Right lobe of liver (tissue), 4 donors: Measurements from ENCODE around the gene HSPE1.

Source experiments
- POLR2A ChIP-seq: fragments of 450-650 bp; IDR thresholded peaks from one replicate; pipeline ENCODE4 v1.6.1; 2017; ENCODE audit warnings: antibody characterized with exemption, mild to moderate bottlenecking
- TF ChIP-seq, protein P1 (sequence below), 4 donors: fragments of 200-600 bp in 3 of 4; fragments of 450-650 bp in 1 of 4; IDR thresholded peaks; one replicate each; pipeline versions ENCODE4 v1.5.1 to v1.8.0; 2016 to 2022; ENCODE audit warnings: antibody characterized with exemption in 4 of 4, mild to moderate bottlenecking in 2 of 4
- donor health status: DM: no; HTN: no; CAD: no.
- donor health status: DM: no; HTN: no; CAD: no.
- donor health status: DM: no; HTN: yes; CAD: no.

DNA sequence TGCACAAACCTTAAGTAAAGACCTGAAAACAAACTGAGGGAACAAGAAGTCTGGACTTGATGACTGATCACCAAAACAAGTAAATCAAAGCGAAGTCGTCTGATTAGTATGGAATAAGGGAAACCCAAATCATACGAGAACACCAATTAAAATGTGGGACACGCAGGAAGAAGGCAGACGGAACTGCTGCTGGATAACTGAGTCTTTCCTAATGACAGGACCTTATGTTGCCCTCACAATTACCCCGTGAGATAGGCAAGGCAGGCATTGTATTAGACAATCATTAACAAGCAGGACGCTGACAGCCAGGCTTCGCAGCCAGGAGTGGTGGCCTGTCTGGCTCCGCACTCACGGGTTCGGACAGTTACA is 47.4 kb upstream of the HSPE1 start:
- TF ChIP-seq POLR2A = no peak
- TF ChIP-seq, protein P1, sequence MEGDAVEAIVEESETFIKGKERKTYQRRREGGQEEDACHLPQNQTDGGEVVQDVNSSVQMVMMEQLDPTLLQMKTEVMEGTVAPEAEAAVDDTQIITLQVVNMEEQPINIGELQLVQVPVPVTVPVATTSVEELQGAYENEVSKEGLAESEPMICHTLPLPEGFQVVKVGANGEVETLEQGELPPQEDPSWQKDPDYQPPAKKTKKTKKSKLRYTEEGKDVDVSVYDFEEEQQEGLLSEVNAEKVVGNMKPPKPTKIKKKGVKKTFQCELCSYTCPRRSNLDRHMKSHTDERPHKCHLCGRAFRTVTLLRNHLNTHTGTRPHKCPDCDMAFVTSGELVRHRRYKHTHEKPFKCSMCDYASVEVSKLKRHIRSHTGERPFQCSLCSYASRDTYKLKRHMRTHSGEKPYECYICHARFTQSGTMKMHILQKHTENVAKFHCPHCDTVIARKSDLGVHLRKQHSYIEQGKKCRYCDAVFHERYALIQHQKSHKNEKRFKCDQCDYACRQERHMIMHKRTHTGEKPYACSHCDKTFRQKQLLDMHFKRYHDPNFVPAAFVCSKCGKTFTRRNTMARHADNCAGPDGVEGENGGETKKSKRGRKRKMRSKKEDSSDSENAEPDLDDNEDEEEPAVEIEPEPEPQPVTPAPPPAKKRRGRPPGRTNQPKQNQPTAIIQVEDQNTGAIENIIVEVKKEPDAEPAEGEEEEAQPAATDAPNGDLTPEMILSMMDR (IDR thresholded peaks at IDR 0.05) = no peak
